Globus pallidus (tissue), 1 donor: ENCODE results near the gene BFAR.
"Not testable (repeated sequence)": the region's sequence is repeated elsewhere in the genome, so short reads cannot be mapped to it uniquely, and the experiment has no call there.

Experiments
- DNase-seq: peaks from one replicate; pipeline ENCODE4 v3.0.0-alpha.2; 2015; ENCODE audit warnings: low spot score

The BFAR gene

DNA sequence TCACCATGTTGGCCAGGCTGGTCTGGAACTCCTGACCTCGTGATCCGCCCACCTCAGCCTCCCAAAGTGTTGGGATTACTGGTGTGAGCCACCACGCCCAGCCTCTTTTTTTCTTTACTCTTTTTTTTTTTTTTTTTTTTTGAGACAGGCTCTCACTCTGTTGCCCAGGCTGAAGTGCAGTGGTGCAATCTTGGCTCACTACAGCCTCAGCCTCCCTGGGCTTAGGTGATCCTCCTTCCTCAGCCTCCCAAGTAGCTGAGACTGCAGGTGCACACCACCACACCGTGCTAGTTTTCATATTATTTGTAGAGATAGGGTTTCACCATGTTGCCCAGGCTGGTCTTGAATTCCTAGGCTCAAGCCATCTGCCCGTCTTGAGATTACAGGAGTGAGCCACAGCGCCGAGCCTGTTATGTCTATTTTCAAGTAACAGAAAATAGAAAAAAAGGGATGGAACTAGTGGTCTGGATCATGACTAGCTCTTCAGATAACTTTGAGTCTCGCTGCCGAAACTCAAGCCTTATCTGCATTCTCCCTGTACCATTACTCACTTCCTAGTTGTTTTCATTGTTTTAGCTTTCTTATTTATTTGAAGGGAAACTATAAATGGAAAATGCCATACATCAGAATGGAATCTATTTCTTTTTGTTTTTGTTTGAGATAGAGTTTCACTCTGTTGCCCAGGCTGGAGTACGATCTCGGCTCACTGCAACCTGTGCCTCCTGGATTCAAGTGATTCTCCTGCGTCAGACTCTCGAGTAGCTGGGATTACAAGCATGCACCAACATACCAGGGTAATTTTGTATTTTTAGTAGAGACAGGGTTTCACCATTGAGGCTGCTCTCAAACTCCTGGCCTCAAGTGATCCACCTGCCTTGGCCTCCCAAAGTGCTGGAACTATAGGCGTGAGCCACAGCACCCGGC is 53.4 kb downstream of the BFAR start:
- not testable (repeated sequence) for DNase-seq

DNA sequence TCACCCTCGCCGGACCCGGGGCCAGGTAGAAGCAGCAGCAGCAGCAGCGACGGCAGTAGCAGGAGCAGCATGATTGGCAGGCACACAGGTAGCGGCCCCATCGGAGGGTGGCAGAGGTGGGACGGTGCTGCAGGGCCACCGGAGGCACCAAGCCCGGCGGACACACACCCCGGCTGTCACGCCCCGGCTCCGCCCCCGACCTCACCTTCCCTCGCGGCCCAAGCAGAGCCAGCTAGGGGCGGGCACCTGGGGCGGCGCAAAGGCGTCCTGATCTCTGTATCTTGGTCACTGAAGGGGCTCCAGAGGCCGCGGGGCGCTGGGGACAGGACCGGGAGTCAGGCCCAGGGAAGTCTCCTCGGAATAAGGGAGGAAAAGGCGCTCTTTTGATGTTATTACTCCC is 61.4 kb downstream of the BFAR start, which contains the start of gene PLA2G10:
Gene PLA2G10, minus strand, starts transcription at position 180 of the 400 bp plus-strand sequence. Its CDS starts 79 bp downstream, at position 101.
- not testable (repeated sequence) for DNase-seq

DNA sequence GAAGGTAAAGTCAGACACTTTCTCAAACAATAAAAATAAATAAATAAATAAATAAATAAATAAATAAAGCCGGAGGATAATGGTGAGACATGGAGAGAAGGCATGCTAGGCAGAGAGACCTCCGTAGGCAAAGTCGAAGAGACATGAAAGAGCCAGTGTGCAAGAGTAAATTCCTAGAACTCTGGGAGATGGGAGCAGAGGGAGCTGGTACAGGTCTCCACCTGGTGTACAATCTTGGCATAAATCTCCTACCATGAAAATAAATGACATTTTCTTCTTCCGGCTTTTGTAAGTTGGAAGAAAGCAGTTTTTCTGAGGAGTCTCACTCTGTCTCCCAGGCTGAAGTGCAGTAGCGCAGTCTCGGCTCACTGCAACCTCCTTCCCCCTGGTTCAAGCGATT is 69.1 kb downstream of the BFAR start:
- not testable (repeated sequence) for DNase-seq

DNA sequence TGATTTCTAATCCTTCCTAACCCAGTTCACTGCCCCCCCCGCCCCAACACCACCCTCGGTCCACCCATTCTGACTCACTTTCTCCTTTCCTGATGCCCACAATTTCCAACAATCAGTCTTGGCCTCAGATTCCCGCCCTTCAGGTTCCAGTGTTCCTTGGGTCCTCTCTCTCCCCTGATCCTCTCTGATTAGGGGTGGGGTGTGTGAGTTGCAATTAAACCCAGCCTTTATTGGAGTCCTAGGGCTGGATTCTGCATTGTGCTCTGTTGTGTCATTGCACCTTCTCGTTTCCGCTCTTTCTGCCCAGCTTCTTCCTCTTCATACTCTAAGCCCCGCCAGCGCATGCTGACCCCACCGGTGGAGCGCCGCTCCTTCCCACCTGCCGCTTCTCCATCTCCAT is 69.9 kb downstream of the BFAR start:
- DNase-seq, result not testable (repeated sequence)

DNA sequence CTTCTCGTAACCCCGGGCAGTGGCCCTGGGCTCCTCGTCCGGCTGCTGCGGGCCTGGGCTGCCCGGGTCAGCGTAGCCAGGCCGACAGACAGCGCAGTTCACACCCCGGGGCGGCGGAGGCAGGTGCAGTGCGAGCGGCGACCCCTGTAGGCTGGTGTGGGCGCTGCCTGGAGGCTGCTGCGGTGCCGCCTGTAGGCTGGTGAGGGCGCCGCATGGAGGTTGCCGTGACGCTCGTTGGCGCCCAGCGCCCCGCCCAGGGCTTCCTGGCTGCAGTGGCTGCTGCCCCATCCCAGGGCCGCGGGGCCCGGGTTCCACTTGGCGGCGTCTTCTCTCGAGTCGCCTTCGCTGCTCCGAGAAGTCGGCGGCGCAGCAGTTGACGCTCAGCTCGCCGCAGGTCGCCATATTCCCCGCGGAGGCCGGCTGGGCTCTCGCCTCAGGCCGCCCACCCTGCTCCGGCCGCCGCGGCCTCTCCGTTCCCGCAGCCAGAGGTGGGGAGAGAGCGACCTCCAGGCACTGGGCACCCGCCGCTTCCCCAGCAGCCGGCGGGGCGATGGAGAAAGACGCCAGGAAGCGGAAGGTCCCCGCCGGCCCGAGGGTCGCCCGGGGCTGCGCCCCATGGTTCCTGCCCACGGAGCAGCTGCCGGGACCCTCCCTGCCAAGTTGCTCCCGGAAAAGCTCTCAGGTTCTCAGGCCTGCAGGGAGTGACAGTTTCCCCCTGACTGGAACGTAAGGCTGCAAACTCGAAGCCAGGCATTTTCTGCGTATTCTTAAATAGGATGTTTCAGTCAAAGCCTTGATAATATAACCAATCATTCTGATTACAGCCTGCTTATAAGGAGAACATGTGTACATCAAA is 70.6 kb downstream of the BFAR start, which contains the start of gene NPIPA3:
Gene NPIPA3, plus strand, starts transcription at position 256 of the 856 bp plus-strand sequence. CDS start 5,533 bp downstream, outside the sequence.
- DNase-seq, result not testable (repeated sequence)
